ENCODE results near the gene C2orf68.

DNA sequence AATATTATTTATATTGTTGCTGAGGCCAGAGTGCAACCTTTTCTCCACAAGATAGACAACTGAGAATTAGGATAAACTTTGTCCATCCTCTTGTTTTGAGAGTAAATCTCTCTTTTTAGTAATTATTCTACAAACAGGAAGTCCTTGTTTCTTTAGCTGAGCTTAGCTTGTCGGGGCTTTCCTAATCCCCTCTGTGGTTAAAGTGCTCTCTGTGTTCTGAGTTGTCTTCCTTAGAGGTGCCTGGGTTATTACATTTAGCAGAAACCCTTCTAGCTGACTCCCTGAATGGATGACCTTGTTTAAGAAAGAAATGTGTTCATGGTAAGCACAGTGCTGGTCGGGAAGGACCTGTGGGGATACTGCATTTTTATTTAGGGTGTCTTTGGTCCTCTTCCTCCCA is 16.8 kb upstream of the C2orf68 start:
- TF ChIP-seq, protein P1, sequence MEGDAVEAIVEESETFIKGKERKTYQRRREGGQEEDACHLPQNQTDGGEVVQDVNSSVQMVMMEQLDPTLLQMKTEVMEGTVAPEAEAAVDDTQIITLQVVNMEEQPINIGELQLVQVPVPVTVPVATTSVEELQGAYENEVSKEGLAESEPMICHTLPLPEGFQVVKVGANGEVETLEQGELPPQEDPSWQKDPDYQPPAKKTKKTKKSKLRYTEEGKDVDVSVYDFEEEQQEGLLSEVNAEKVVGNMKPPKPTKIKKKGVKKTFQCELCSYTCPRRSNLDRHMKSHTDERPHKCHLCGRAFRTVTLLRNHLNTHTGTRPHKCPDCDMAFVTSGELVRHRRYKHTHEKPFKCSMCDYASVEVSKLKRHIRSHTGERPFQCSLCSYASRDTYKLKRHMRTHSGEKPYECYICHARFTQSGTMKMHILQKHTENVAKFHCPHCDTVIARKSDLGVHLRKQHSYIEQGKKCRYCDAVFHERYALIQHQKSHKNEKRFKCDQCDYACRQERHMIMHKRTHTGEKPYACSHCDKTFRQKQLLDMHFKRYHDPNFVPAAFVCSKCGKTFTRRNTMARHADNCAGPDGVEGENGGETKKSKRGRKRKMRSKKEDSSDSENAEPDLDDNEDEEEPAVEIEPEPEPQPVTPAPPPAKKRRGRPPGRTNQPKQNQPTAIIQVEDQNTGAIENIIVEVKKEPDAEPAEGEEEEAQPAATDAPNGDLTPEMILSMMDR (IDR thresholded peaks at IDR 0.05): no peak
- TF ChIP-seq POLR2A (IDR thresholded peaks at IDR 0.05): no peak

Data from adrenal gland (tissue), 5 donors.